ENCODE measurements around the gene DCUN1D5.
"Not testable (repeated sequence)": the region's sequence is repeated elsewhere in the genome, so short reads cannot be mapped to it uniquely, and the experiment has no call there.

DCUN1D5 gene

DNA sequence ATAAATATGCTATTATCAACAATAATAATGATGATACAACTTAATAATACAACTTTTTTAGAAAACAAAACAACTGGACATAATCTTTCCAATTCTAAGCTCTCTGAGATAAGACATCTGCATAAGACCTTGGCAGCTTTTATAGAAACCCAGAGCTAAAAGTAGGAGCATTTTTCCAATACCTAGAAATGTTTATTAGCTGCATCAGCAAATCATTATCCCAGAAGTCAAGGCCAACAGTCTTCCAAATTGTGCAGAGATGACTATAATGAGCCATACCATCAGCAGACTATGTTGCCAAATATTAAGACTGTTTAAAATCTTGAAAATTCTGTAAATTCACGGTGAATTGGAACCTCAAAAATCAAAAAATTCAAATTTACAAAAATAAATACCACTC lies 30.3 kb downstream of the DCUN1D5 start:
- FAIRE-seq (no peak), DNase-seq (ENCODE audit: insufficient read length, low spot score) (no peak)

DNA sequence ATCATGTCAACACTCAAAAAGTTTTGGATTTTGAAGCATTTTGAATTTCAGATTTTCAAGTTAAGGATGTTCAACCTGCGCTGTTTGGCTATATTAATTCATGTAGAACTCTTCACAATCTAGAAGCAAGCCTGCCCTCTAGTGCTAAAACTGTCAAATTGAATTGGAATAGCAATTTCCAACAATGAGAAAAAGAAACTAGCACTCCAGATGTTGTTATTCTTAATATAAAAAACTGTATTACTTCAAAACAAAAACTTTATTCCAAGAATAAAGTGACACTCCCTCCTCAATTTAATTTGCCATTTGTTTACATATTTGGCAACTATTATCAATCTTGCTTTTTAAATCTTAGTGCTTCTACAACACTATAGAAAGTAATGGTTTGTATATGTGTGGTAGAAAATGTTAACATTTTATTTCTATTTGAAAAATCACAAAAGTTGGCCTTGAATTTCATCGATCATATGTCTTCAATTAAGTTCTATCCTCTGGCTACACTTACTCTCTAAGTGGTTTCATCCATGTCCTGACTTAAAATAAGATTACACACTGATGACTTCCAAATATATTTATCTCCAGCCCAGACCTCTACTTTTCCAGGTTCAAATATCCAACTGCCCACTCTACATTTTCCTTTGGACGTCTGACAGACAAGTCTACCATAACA lies 36.6 kb downstream of the DCUN1D5 start:
- DNase-seq (ENCODE audit: insufficient read length, low spot score) = peak; percentile 29

DNA sequence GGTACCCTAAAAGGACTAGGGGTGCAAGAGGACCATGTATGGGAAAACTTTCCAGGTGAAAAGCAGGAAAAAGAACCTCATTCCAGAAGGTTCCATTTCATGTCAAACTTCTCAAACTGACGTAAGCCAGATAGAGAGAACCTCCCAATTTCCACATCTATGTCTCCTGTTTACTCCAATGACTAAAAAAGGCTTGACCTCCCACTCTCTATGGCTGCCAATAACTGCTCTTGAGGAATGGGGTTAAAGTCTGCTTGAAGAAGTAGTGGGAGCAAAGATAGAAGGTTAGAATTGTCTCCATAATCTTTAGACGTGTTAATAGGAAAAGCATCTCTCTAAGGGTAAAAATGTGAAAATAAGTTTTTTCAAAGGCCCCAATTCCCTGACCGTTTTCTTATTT lies 38.0 kb downstream of the DCUN1D5 start:
- FAIRE-seq = no peak
- DNase-seq (ENCODE audit: insufficient read length, low spot score) = no peak

More for the DNA sequence above, 36.6 kb downstream of the DCUN1D5 start:
- FAIRE-seq = peak; percentile 16

DNA sequence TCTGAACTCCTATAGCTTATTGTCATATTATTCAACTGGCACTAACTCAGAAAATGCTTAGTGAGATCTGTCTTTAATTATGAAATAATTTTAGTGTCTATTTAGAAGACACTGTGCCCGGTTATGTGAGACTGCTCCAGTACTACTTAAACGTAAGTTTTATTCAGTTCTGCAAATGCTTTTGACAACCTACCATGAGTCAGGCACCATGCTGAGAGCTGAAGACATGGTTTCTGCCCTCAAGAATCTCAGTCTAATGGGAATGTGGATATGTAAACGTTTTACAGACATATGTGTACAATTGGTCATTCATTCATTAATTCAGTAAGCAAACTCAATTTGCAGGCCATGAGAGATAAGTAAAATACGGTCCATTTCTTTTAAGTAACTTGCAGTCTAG lies 40.0 kb downstream of the DCUN1D5 start:
- FAIRE-seq (peak; percentile 36), DNase-seq (ENCODE audit: insufficient read length, low spot score) (no peak)

DNA sequence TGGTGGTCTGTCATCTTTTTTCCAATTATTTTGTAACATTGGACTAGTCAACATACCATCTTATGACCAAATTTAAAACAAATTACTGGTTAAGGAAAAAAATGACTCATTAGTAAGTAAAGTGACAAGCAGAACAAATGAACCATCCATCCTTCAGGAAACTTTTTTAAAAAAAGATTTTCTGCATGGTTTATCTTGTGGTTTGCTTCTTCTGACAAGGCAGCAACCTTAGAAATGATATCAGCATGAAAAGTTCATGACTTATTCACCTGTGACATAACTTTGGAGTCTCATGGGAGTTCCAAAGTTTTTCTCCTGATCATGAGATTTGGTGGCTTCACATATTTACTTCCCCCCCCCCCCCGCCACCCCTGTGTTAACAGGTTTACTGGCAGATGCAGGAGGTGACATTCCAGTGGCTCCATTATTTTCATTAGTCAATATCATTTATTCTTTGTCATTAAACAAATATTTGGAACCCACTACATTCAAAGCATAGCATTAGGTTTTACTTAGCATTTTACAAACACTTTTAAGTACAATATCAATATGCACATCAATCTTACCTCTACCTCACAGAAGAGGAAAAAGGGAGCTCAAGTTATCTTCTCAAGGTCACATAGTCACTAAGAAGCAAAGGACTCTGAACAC lies 40.7 kb downstream of the DCUN1D5 start:
- DNase-seq (ENCODE audit: insufficient read length, low spot score) = no peak
- FAIRE-seq = no peak

DNA sequence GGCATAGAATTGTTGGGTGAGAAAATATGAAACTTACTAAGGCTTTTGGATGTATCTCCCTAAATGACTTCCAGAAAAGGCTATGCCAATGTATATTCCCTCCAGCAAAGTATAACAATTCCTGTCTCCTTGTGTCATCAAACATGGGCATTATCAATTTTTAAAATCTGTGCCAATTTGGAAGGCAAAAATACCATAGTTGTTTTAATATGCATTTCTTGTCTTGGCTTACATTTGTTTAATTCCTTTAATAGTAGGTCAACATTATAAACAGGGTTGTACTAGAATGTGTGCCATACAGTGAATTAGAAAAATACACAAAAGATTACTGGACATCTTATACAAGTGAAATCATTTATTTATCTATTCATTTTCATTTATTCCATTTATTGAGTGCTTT lies 41.6 kb downstream of the DCUN1D5 start:
- no peak for DNase-seq (ENCODE audit: insufficient read length, low spot score)
- FAIRE-seq = no peak

DNA sequence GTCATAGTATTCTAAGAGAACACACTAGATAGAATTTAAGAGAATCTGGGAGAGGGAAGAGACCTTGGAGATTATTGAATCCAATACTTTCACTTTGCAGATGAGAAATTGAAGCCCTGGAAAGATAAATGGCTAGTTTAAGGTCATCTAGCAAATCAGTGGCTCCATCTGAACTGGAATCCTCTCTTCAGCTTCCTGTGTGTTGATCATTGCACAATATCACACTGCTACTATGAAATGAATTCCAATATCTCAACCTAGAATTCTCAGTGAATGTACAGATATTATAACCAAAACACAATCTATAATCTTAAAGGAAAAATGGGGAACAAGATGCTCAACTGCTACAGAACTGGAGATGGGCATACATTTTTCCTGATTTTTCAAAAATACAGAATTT lies 44.1 kb downstream of the DCUN1D5 start:
- FAIRE-seq (no peak), DNase-seq (ENCODE audit: insufficient read length, low spot score) (no peak)

DNA sequence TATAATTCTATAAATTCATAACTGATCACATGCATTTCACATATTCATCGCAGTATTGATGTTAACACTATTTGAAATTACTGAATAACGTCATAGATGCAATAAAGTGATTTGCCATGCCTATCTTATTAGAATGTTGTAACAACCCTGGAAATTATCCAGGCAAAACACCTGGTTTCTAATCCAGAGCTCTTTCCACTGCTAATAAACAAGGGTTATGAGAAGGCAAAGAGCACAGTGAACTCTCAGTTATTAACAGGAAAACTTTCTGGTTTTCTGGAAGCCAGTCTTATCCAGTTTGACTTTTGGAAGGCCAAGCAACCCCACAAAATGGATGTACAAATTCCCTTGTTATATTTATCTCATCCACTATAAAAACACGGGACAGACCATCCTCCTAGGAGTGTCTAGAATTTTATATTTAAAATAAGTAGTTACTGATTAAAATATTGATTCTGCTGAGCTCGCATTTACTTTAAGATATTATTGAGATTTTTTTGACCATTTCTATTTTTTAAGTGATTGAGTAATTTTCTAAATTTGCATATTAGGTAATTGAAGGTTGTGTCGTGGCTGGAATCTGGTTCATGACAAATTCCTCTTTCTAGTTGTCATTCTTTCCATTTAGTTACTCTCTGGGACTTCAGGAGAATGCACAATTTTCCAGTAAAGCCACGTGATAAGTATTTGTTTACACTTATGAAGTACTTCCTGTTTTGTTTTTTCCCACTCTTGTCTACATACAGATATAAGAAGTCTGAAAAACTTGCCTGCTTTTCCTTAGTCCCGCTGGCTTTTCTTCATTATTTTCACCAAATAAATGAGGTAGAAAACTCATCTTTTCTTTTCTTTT lies 47.9 kb downstream of the DCUN1D5 start:
- DNase-seq (ENCODE audit: insufficient read length, low spot score) = no peak
- no peak for FAIRE-seq

DNA sequence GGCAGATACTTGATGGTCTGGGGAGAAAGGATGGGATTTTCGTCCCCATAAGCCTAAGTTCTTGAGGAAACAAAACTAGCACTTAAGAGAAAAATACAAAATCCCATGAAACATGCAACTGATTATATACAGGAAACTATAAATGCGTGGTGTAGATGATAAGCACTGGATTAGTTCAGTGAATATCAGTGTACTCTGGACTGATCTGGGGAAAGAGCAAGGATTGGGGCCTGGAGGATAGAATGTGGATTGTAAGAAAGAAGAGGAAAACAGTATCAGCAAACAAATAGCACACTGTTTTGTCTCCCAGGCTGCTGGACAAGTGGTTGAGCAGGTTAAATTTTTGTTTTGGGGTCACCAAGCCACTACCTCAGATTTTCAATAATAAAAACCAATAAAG lies 49.8 kb downstream of the DCUN1D5 start:
- FAIRE-seq (no peak), DNase-seq (ENCODE audit: insufficient read length, low spot score) (no peak)

DNA sequence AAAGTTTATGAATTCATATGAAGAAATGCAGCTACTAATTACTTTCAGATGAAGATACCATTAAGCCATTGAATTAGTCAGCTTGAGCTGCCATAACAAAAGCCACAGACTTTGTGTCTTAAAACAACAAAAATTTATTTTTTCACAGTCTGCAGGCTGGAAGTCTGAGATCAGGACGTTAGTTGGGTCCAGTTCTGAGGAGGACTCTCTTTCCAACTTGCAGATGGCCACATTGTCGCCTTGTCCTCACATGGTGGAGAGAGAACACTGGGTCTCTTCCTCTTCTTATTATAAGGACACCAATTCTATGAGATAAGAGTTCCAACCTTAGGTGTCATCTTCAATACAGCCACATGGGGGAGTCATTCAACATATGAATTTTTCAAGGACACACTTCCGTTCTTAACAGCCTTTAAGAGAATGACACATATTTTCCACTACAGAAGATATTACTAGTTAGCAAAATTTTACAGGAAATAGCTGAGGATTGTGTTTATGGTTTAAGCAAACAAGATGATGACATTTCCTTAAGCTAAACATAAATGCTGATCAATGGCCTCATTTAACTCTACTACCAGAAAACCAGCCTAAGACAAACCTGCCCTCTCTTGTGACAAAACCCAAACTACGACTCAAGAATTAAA lies 56.0 kb downstream of the DCUN1D5 start:
- DNase-seq (ENCODE audit: insufficient read length, low spot score) = peak; percentile 58
- peak; percentile 58 for FAIRE-seq

DNA sequence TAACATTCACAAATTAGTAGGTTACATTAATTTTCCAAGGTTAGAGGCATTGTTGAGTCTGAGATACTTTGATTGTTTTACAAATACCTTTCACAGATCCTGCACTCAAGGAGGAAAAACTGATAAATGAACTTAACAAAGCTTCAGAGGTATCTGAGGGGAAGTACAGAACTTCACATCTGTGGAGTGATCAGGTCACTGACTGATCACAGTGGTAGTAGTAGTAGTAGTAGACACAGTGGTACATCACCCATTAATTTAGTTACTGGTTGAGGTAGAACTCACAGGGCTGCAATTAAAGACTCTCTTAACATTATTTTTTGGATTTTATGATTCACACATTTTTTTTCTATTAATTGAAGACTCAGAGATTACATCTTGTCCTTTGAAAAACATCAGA lies 56.7 kb downstream of the DCUN1D5 start:
- no peak for FAIRE-seq
- no peak for DNase-seq (ENCODE audit: insufficient read length, low spot score)

DNA sequence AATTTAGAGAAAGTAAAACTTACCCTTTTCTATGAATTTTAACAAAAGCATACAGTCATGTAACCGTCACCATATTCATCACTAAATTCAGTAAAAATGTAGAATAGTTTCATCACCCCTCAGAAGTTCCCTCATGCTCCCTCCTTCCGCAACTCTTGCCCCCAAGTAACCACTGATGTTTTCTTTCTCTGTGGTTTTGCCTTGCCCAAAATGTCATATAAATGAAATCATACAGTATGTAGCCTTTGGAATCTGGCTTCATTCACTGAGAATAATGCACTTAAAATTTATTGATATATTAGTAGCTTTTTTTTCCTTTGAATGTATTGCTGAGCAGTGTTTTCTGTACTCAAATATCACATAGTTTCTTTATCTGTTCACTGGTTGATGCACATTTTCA lies 60.1 kb downstream of the DCUN1D5 start:
- FAIRE-seq (no peak), DNase-seq (ENCODE audit: insufficient read length, low spot score) (no peak)

DNA sequence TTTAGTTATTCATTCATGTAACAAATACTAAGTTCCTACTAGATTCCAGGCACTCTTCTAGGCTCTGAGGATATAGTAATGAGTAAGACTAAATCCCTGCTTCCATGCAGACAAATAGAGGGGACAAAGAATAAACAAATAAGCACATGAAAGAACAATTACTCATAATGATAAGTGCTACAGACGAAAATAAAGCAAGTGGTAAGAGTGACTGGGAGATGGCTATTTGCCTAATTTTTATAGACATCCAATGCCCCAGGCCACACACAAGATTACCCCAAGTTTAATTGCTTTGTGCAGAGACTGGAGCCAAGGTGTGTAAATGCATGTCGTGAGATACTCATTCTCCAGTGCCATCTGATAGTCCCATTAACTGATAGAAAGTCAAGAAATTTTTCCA lies 62.6 kb downstream of the DCUN1D5 start:
- FAIRE-seq (no peak), DNase-seq (ENCODE audit: insufficient read length, low spot score) (no peak)

DNA sequence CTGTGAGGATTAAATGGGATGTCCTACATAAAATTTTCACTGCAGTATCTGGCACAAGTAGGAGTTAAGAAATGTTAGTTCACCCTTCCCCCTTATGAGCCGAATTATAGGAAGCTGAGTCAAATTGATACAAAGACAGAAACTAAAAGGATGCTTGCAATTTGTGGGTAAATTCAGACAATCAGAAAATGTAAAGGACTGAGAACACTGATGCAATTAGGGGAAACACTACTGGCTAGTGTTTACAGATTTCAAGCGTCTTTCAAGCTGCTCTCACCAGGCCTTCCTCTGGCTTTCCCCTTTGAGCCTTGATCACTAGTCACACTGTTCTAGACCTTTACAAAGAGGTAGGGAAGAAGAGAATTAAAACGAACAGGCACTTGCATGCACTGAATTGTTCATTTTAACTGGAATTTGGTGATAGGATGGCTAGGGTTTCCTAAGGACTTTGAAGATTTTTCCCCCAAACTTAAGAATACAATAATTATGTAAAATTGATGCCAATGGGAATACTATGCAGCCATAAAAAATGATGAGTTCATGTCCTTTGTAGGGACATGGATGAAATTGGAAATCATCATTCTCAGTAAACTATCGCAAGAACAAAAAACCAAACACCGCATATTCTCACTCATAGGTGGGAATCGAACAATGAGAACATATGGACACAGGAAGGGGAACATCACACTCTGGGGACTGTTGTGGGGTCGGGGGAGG lies 63.5 kb downstream of the DCUN1D5 start:
- DNase-seq (ENCODE audit: insufficient read length, low spot score); FAIRE-seq: not testable (repeated sequence)

DNA sequence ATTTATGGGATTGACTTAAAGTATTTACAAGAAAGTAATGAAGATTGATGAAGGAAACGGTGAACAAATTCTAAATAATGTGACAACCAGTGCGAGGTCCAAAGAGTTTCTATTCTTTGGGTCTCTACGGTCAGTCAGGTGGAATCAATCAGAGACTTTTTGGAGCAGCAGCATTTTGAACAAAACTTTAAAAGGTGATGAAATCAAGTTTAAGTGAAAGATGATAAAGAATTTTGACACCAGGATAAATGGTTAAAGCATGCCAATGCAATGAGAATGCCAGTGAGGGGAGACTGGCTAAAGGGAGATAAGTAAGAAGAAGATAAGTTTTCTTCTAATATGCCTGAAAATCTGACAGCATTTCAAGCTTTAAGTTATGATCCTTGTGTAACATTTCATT lies 67.9 kb downstream of the DCUN1D5 start:
- DNase-seq (ENCODE audit: insufficient read length, low spot score) (peak; percentile 47), FAIRE-seq (no peak)

DNA sequence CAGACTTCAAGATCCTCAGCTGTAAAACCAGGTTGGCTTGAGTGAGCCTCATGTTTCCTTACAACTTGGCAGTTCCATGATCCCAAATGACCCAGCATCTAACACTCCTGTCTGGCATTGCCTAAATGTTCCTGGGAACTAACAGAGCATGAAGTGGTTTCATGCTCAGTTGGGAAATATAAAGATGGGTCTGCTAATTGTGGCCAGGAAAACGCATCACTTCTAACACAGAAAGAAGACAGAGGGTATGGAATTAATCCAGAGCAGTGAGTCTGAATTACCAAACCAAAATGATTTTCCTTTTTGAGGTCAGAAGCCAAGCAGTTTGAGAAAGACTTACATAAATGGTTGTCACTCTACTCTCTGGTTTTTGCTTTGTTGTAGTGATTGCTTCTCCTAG lies 75.9 kb downstream of the DCUN1D5 start:
- FAIRE-seq = no peak

DNA sequence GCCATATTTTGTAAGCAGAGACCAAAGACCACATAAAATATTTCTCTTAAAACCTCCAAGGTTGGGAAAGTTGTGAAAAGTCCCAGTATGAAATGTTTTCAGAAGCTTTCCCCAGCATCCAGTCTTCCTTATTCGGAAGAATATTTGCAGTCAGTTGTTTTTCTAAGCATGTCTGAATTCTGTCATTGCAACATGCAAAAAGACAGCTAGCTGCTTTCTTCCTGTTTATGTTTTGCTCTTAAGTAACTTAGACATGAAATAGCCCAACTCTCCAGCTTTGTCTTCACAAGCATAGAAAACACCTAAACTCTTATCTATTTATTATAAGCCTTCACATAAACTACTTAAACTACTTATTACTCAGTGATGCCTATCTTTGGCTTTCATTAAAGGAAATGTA lies 78.5 kb downstream of the DCUN1D5 start:
- FAIRE-seq = no peak
- no peak for DNase-seq (ENCODE audit: insufficient read length, low spot score)

More for the DNA sequence above, 75.9 kb downstream of the DCUN1D5 start:
- no peak for DNase-seq (ENCODE audit: insufficient read length, low spot score)
